PC-9 (cell line): ENCODE data around the gene ITIH4.

Source experiments
- EZH2 ChIP-seq: fragments of 200-600 bp; sonication (generic); IDR thresholded peaks from 2 replicates; pipeline ENCODE4 v1.8.0; 2017; ENCODE audit warnings: antibody characterized with exemption, low read depth
- TF ChIP-seq, protein P1 (sequence below): fragments of 200-600 bp; sonication (generic); conservative IDR thresholded peaks from 2 replicates; pipeline ENCODE4 v1.6.1; 2017; ENCODE audit warnings: mixed run types, antibody characterized with exemption, mild to moderate bottlenecking, moderate library complexity

DNA sequence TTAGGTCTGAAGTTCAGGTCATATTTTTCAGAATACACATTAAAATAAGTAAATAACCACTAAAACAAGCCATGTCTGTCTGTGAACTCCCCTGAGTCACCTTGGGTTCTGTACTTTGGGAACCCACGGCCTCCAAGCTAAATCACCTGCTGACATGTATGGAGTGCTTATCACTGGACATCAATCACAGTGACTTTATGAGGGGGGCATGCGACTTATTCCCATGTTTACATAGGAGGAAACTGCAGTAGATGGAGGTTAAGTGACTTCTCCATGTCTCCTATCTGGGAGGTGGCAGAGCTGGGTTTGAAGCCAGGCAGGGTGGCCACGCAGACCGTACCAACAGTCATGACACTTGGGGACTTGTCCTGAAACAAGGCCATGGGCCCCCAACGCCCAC, 8.1 kb downstream of the ITIH4 start:
- TF ChIP-seq, protein P1, sequence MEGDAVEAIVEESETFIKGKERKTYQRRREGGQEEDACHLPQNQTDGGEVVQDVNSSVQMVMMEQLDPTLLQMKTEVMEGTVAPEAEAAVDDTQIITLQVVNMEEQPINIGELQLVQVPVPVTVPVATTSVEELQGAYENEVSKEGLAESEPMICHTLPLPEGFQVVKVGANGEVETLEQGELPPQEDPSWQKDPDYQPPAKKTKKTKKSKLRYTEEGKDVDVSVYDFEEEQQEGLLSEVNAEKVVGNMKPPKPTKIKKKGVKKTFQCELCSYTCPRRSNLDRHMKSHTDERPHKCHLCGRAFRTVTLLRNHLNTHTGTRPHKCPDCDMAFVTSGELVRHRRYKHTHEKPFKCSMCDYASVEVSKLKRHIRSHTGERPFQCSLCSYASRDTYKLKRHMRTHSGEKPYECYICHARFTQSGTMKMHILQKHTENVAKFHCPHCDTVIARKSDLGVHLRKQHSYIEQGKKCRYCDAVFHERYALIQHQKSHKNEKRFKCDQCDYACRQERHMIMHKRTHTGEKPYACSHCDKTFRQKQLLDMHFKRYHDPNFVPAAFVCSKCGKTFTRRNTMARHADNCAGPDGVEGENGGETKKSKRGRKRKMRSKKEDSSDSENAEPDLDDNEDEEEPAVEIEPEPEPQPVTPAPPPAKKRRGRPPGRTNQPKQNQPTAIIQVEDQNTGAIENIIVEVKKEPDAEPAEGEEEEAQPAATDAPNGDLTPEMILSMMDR: no peak
- TF ChIP-seq EZH2: no peak
